DMS114 treated with DMSO at 0.1 percent for 48 hours (cell line): ENCODE results near the gene DOP1B.

ENCODE experiments used
- DNase-seq: peaks from one replicate; lab custom pipeline; 2025; ENCODE audit not compliant: unreplicated experiment; lab: John Stamatoyannopoulos, UW

DOP1B gene

DNA sequence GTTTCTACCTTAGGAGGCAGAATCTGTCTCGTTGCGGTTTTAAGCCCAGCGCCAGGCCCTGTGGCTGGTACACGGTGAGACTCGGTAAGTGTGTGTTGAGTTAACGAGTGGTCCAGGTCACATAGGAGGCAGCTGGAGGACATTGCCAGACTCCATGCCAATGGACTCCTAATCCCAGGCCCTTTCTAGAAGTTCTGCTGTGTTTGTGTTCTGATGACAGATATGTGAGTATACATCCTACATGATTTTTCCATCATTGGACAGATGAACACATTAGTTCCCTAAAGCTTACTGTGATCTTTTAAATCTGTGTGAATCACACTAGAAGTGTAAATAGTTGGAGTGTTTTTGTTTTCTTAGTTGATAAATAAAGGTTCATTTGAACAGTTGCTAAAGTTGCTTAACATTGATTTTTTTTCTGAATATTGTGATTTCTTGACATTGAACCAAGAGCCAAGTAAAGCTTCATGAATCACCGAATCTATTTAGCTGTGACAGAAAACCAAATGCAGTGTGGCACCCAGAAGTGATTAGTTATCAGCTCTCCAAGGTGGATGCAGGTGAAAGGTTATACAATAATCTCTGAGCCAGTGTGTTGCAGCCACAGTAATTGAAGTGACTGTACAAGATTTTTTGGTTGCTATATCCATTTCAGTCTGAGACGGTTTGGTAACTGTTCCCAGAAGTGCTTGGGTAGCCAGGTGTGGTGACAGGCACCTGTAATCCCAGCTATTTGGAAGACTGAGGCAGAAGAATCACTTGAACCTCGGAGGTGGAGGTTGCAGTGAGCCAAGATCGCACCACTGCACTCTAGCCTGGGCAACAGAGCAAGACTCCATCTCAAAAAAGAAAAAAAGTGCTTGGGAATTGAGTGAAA lies 46.3 kb downstream of the DOP1B start:
- no peak for DNase-seq

- no peak for DNase-seq
Measured at GRCh38 chr21:36203603-36203889, 46.9 kb downstream of the DOP1B start.

GRCh38 chr21:36204980-36205379 lies 48.4 kb downstream of the DOP1B start:
- DNase-seq = no peak

DNA sequence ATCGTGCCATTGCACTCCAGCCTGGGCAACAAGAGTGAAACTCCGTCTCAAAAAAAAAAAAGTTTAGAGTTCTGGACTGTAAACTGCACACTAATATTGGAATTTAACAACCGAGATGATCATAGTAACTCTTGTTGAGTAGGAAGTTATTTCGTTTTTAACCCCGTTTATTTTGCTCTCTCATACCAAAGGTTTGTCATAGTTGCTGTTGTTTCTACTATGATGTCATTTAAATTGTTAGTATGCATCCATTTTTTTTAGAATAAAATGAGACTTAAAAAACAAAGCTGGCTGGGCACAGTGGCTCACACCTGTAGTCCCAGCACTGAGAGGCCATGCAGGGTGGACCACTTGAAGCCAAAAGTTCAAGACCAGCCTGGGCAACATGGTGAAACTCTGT lies 49.3 kb downstream of the DOP1B start:
- DNase-seq = no peak
